HG02981 (cell line): ENCODE measurements around the gene PRDX2.
A peak's percentile ranks its signal among the peaks of the same experiment; 100 is the strongest.

Experiments used
- ATAC-seq: cut with Tn5 transposase; IDR thresholded peaks from one replicate; pipeline ENCODE4 v1.9.1; 2021; ENCODE audit warnings: mild to moderate bottlenecking, moderate library complexity; ENCODE audit not compliant: unreplicated experiment

Gene PRDX2

DNA sequence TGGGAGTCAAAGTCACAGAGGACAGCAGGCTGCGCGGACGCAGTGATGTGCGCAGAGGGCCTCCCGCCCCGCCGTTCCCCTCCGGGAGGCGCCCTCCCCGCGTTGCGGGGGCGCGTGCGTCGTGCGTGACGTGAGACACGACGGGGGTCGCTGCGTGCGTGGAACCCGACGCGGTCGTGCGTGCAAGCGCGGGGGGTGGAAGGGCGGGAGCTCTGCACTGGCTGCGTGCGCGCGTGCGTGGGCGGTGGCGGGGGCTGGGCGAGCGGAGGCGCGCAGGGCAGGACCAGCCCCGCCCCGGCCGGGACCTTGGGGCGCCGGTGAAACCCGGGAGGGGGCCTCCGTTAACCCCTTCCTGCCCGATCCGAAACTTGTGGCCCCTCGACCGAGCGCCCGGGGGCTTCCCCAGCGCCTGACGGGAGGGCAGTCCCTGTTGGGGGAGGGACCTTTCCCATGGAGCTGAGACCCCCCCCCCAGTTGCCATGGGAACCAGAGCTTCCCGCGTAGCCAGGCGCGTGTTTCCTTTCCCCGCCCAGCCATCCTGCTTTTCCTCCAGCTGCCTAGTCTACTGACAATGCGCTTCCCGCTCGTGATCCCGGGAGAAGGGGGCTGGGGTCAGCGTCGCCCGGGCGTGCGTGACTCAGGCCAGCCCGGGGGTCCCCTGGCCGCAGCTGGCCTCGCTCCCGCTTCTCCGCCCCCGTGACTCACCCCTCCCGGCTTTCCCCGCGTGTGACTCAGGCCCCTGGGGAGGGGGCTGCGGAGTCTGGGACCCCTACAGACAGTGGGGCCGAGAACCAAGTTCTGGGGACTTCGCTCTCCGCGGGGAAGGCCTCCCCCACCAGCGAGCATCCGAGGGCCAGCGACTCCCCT lies 18.9 kb downstream of the PRDX2 start:
- ATAC-seq = peak; percentile 36

DNA sequence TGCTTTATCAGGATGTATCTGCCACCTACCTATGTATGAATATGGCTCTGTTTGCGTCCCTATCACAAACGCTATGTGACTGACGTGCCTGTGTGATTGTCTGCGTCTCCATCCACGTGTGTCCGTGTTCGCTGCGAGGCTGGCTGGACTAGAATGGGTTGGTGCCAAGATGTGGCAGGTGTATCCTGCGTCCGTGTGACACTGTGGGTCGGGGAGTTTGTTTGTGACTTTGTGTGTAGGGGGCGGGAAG lies 19.5 kb downstream of the PRDX2 start:
- ATAC-seq = peak; percentile 17

DNA sequence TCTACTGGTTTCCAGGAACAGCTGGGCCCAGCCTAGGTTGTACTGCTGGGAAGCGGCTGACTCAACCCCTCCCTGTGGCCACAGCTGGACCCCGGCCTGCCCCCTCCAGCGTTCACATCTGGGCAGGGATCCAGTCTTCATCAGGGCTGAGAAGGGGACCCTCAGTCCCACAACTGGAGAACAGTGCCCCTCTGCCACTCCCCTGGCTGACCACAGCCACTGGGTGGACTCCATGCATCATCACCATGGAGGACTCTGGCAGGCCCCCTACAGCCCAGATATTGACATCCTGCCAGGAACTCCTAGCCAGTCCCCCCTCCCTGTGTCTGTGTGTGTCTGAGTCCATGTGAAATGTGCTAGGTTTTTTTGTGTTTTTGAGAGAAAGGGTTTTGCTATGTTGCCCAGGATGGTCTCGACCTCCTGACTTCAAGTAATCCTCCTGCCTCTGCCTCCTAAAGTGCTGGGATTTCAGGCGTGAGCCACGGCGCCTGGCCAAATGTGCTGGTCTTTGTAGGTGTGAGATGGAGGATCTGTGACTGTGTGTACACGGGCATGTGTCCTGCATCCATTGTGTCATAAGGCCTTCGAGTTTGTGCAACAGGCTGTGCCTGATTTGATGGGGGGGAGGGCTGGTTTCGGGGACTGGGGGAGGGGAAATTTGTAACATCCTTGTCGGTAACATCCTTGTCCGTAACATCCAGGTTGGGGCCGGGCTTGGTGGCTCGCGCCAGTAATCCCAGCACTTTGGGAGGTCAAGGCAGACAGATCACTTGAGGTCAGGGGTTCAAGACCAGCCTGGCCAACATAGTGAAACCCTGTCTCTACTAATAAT lies 22.2 kb downstream of the PRDX2 start:
- no peak for ATAC-seq

DNA sequence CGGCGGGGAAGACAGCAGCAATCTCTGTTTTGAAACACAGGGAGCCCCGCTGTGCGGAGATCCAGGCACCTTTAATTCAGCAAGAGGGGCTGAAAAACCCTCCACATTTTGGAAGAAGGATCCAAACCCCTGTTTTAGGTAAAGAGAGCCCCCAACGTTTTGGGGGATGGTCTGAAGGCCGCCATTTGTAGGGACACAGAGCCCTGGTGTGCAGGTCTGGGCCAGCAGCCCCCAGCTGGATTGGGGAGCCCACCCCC lies 22.8 kb downstream of the PRDX2 start:
- ATAC-seq = no peak

- ATAC-seq = no peak
Observed at GRCh38 chr19:12778017-12778904, 23.3 kb downstream of the PRDX2 start.

DNA sequence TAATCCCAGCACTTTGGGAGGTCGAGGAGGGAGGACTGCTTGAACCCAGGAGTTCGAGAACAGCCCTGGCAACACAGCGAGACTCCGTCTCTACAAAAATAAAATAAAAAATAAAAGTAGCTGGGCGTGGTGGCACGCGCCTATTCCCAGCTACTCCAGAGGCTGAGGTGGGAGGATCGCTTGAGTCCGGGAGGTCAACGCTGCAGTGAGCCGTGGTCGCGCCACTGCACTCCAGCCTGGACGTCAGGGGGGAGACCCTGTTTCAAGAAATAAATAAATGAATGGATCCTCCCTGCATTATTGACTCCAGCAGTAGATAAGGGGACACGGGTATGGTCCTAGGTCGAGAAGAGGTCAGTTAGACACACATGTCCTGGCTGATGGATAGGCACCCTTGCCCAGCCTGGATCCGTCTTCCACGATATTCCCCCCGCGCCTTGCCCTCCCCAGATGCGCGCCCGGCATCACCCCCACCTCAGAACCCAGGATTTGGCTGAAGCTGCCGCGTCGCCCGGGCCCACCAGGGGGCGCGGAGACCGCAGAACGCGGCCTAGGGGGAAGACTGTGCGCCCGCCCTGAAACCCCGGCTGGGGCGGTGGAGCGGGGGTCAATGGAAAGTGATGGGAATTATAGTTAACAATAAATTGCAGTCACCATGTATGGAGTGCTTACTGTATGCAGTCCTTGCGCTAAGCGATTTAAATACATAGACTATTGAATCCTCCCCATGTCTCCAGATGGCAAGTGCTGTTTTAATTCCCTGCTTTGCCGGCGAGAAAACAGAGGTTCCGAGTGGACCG lies 24.2 kb downstream of the PRDX2 start:
- no peak for ATAC-seq

DNA sequence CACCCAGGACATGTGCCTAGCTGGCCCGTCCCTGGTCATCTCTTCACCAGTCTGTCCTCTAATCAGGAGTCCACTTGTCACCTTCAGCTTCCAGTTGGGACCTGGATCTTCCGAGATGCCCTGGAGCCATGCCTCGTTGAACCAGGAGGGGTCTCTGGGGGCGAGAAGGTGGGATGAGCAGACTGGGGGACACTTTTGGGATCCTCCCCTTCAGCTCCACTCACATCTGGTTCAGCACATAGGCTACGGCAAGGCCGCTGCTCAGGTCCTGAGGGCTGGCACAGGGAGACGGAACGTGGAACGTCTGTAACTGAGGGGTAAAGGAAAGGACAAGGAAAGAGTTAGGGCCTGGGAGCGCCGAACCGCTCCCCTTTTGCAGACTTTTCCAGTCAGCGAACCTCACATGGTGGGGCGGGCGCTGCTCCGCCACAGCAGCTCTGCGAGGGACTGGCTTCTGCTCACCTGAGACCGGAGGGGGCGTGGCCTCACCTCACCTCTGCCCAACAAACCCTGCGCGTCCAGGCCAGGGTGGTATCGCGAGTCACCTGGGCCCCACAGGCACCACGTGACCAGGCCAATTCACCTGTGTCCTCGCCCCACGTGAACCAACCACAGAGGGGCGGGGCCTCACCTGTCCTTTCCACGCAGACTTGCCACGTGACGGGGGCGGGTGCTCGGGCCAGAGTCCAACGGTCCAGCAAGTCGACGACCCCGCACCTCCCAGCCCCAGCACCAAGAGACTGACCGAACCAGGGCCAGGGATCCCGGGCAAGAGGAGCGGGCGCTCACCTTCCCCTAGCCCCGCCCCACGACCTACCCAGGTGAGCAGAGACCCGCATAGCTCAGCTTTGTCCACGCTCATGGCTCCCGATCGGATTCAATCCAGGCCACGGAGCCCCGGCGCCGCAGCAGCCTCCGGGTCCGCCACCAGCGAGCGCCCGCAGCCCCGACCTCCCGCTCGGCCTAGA lies 26.7 kb downstream of the PRDX2 start, which contains the start of gene HOOK2:
Gene HOOK2, minus strand, starts transcription at position 965 of the 968 bp plus-strand sequence. Its CDS starts 103 bp downstream, at position 862.
- no peak for ATAC-seq

DNA sequence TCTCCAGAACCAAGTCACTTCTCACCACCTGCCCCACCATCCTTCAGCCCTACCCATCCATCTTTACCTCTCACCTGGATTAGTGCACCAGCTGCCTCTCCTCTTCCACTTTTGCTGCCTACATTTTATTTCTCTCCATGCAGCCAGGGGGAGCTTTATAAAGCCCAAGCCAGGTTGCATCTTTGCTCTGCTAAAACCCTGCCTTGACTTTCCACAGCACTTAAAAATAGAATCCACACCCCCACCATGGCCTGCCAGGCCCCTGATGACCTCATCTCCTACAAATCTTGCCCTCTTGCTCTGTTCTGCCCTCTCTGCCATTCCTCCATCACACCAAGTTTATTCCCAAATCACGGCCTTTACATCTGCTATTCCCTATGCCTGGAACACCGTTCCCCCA lies 28.0 kb downstream of the PRDX2 start:
- ATAC-seq = no peak

DNA sequence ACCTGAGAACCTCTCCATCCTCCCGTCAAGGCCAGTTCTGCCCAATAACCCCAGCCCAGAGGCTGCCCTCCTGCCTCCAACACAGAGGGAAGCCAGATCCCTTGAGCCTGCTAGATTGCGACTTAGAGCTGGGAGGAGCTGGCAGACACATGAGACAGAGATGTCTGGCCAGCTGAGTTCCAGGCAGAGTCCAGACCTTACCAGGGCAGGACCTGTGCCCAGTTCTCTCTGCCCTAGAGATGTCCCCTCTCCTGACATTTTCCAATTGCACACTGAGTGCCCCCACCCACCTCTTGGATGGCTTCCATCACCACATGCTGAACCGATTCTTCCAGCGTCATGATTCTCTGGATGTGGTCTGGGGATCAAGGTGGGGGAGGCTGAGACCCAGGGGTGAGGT lies 29.3 kb downstream of the PRDX2 start:
- no peak for ATAC-seq

DNA sequence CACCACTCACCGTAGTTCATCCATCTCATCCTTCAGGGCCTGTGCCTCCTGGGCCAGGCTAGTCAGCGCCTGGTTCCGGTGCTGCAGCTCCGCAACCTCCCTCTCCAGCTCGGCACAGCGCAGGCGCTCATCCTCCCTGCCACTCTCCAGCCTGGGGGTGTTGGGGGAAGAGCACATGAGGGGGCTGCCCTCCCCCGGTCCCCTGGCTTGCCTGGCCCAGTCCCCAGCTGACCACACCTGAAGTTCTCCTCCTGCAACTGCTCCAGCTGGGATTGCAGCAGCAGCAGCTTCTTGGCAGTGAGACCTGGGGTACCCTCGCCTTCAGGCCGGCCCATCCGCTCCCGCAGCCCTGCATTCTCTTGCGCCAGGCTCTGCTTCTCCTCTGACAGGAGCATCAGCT lies 30.7 kb downstream of the PRDX2 start:
- no peak for ATAC-seq

- ATAC-seq = no peak
Observed at GRCh38 chr19:12769689-12770088, 31.9 kb downstream of the PRDX2 start.

GRCh38 chr19:12767666-12768065 lies 33.9 kb downstream of the PRDX2 start:
- no peak for ATAC-seq

DNA sequence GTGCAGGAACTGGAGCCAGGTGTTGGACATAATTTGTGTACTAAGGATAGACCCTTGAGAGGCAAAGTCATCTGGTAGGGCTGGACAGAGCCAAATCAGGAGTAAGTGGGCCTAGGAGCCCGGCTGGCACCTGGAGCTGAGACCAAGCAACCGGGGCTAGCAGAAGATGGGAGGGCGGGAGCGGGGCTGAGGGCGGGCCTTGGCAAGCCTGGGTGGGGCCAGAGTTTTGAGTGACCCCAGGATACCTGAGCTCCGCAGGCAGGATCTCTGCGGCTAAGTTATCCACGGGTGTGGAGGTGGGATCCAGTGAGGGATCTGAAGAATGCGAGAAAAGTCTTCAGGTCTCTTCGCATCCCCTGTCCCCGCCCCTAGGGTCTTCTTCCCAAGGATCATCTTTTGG lies 34.5 kb downstream of the PRDX2 start:
- no peak for ATAC-seq

GRCh38 chr19:12766051-12766521 lies 35.5 kb downstream of the PRDX2 start:
- no peak for ATAC-seq

GRCh38 chr19:12764698-12765097 lies 36.9 kb downstream of the PRDX2 start:
- no peak for ATAC-seq

- ATAC-seq = no peak
Observed at GRCh38 chr19:12763100-12763499, 38.5 kb downstream of the PRDX2 start.

- no peak for ATAC-seq
Observed at GRCh38 chr19:12759686-12760085, 41.9 kb downstream of the PRDX2 start.

GRCh38 chr19:12757544-12758274 lies 43.9 kb downstream of the PRDX2 start:
- no peak for ATAC-seq
